Activated naive CD8-positive, alpha-beta T cell (primary cell): ENCODE measurements around the gene SLC66A2.

ENCODE experiments used
- H3K27ac Mint-ChIP-seq: one replicate; pipeline ENCODE4 v1.8.0; 2021; ENCODE audit warnings: mixed read lengths
- H3K27me3 Mint-ChIP-seq: one replicate; pipeline ENCODE4 v1.8.0; 2021; ENCODE audit warnings: mixed read lengths
- H3K36me3 Mint-ChIP-seq: one replicate; pipeline ENCODE4 v1.8.0; 2021; ENCODE audit warnings: mixed read lengths
- H3K4me1 Mint-ChIP-seq: one replicate; pipeline ENCODE4 v1.8.0; 2021; ENCODE audit warnings: low read depth, mixed read lengths
- H3K4me3 Mint-ChIP-seq: one replicate; pipeline ENCODE4 v1.8.0; 2021; ENCODE audit warnings: mild to moderate bottlenecking, mixed read lengths
- H3K9me3 Mint-ChIP-seq: one replicate; pipeline ENCODE4 v1.8.0; 2021; ENCODE audit warnings: low read depth, mixed read lengths

The SLC66A2 gene

DNA sequence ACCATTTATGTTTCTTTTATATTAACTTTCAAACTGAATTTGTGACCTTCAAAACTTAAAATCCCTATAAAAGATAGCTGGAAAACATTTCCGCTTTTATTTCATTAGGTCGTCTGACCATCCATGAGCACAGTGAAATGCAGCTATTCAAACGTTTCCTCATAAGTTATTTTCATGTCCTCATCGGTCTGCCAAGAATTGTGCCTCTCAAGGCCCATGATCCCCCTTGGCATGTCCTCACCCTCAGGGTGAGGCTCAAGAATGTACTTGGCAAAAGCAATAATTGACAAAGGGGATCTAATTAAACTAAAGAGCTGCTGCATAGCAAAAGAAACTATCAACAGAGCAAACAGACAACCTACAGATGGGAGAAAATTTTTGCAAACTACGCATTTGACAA is 12.4 kb downstream of the SLC66A2 start:
- H3K9me3 Mint-ChIP-seq = no peaks in the 10 kb centered on the region
- peaks cover 25% of the 10 kb centered on the region for H3K36me3 Mint-ChIP-seq
- H3K4me1 Mint-ChIP-seq = peaks cover 13% of the 10 kb centered on the region

DNA sequence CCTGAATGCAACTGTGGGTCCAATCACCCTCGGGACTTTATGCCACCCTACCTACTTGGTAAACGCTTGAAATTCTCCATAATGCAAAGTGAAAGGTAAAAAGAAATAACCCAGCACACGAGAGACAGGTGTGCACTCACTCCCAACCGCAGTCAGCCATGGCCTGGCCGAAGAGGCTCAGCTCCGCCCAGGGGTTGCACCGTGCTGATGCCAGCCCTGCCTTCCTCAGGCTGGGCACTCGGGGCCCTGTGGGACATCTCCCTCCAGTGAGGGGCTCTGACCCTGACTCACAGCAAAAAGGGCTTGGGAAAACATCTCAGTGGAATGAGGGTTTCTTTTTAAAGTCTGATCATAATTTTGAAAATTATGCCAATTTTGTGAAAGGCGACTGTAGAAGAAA is 13.3 kb downstream of the SLC66A2 start:
- Mint-ChIP-seq H3K4me1 (peaks cover 11% of the 10 kb centered on the region), H3K27ac (no peak overlapping the region), H3K36me3 (peaks cover 33% of the 10 kb centered on the region), H3K27me3 (no peaks in the 10 kb centered on the region), H3K4me3 (no peak overlapping the region), H3K9me3 (peaks cover 6% of the 10 kb centered on the region)

More for the DNA sequence above, 12.4 kb downstream of the SLC66A2 start:
- Mint-ChIP-seq H3K27me3 (no peaks in the 10 kb centered on the region), H3K4me3 (no peak overlapping the region), H3K27ac (no peak overlapping the region)

DNA sequence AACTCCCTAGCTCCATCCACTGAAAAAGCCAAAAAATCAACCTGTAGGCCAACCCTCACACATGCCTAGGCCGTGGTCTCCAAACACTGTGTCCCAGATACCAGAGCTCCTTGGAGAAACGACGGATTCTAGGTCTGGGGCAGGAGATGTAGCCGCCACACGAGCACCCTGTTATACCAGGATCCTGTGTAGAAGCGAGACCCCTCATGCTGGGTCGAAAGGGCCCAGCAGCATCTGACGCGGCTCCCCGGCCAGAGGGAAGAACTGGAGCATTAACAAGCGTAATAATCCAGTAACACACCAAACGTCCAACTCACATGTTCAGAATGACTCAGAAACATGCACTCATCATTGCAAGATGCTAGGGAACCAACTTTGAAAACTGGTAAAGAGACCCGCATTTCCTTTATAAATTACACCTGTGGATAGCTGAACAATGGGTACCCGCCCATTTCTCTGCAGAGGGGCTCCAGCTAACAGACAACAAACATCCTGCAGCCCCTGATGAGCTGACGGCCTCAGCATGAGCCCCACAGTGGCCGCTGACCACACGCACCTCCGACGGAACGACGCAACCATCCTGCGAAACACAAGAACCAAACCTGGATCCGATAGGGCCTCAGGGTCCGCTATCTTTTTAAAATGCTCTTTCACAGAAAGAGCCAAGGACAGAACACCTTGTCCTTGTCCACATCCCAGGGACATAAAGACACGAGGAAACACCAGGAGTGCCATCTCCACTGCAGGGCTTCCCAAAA is 14.2 kb downstream of the SLC66A2 start:
- Mint-ChIP-seq H3K36me3 (peaks cover 42% of the 10 kb centered on the region), H3K27me3 (no peaks in the 10 kb centered on the region), H3K9me3 (peaks cover 15% of the 10 kb centered on the region), H3K27ac (no peak overlapping the region), H3K4me3 (no peak overlapping the region), H3K4me1 (peaks cover 9% of the 10 kb centered on the region)

DNA sequence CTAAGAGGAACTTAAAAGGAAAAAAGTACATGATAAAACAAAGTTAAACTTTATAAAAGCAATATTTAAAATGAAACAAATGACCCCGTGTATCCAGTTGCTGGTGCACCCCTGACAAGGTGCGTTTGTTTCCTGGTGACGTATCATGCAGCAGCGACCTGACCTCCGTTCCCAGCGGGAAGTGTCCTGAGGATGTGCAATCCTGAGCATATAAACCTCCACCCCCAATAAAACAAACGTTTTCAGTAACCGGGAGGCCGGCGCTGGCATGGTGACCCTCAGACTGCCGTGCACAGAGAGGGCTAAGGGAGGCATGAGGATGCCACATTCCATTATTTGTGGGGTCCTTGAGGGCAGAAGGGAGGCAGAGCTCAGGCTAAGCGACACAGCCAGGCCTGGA is 14.8 kb downstream of the SLC66A2 start:
- no peaks in the 10 kb centered on the region for H3K27me3 Mint-ChIP-seq
- peaks cover 18% of the 10 kb centered on the region for H3K9me3 Mint-ChIP-seq
- H3K27ac Mint-ChIP-seq = no peak overlapping the region
- no peak overlapping the region for H3K4me3 Mint-ChIP-seq
- H3K4me1 Mint-ChIP-seq = peaks cover 9% of the 10 kb centered on the region
- peaks cover 46% of the 10 kb centered on the region for H3K36me3 Mint-ChIP-seq

DNA sequence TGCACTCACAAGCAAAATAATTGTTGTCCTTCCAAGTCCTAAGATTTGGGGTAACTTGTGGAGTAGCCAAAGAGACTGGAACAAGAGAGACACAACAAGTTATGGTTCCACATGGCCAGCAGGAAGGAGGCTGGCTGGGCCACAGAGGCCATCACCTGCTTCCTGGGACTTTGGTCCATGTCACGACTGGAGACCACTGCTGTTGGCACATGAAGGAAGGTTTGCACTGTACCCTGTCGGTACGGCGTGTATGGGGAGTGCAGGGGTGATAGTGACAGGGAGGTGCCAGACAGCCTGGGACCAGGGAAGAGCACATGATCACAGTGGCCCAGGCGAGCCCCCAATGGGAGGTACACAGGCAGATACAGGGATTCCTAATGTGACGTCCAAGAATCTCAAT is 15.5 kb downstream of the SLC66A2 start:
- peaks cover 22% of the 10 kb centered on the region for H3K9me3 Mint-ChIP-seq
- H3K27me3 Mint-ChIP-seq = no peaks in the 10 kb centered on the region
- no peak overlapping the region for H3K4me3 Mint-ChIP-seq
- H3K27ac Mint-ChIP-seq = no peak overlapping the region
- peaks cover 12% of the 10 kb centered on the region for H3K4me1 Mint-ChIP-seq
- H3K36me3 Mint-ChIP-seq = peaks cover 51% of the 10 kb centered on the region

DNA sequence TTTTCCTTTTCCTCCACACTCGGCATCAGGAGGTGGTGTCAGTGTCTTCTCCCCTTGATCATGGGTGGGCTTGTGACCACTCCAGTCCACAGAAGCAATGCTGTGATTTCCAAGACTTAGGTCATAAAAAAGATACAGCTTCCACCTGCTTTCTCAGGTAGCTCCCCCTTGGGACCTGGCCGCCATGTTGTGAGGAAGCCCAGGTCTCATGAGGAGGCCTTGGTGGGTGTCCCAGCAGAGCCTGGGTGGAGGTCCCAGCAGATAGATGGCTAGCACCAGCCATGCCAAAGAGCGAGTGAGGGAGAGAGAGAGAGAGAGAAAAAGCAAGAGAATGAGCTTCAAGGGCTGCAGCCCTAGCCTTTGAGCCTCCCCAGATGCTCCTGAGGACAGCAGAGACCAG is 16.0 kb downstream of the SLC66A2 start:
- peaks cover 52% of the 10 kb centered on the region for H3K36me3 Mint-ChIP-seq
- no peaks in the 10 kb centered on the region for H3K27me3 Mint-ChIP-seq
- no peak overlapping the region for H3K27ac Mint-ChIP-seq
- peaks cover 22% of the 10 kb centered on the region for H3K9me3 Mint-ChIP-seq
- H3K4me3 Mint-ChIP-seq = no peak overlapping the region
- peaks cover 12% of the 10 kb centered on the region for H3K4me1 Mint-ChIP-seq

DNA sequence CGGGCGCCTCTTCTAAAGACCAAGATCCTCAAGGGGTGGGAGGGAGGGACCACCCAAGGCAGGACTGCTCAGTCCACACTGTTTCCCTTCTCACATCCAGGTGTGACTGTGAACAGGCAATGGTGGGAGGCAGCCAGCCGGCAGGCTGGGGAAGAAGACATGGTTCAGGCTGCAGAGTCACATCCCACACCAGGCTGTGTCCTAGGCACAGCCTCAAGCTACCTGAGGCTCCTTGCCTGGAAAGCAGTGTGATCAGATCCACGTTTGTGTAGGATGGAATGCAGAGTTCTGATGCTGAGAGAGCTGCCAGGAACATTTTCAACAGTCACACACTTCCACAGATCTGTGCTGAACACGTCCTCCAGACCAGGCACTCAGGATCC is 16.4 kb downstream of the SLC66A2 start:
- Mint-ChIP-seq H3K36me3 (peaks cover 56% of the 10 kb centered on the region), H3K27me3 (no peaks in the 10 kb centered on the region), H3K9me3 (peaks cover 23% of the 10 kb centered on the region), H3K4me1 (peaks cover 12% of the 10 kb centered on the region), H3K27ac (no peak overlapping the region), H3K4me3 (no peak overlapping the region)

DNA sequence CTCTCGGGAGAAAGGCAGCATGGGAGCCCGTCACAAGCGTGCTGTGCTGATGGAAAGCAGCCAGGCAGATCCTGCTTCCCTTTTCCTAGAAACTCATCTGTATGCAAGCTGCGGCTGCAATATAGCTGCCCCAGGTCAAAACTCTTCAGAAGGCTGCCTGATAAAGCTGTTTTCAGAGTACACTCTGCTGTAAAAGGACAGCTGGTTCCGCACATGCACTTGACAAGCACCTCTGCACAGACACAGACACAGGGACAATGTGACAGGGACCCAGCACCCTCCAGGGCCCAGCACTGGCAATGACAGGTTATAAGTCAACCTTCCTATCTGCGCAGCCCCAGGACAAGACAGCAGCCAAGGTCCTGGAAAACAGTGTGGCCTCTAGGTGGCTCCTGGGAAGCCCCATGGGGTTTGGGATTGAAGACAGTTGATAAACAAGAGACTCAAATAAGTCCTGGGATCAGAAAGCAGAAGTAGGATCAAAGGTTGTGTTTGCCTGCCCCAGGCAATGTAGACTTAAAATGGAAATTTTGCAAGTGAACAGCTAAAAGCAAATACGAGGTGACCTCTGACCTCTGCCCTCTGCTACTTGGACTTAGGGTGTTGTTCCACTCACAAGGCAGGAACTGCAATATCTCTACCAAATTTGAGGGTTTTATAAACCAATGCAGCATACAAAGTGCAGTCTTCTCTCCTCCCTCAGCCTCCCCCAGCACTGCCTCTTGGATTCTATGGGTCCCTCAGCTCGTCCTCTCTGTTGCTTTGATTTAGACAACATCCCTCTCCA is 16.9 kb downstream of the SLC66A2 start:
- Mint-ChIP-seq H3K36me3 (peaks cover 57% of the 10 kb centered on the region), H3K4me1 (peaks cover 10% of the 10 kb centered on the region), H3K4me3 (no peak overlapping the region), H3K9me3 (peaks cover 29% of the 10 kb centered on the region), H3K27ac (no peak overlapping the region), H3K27me3 (no peaks in the 10 kb centered on the region)

DNA sequence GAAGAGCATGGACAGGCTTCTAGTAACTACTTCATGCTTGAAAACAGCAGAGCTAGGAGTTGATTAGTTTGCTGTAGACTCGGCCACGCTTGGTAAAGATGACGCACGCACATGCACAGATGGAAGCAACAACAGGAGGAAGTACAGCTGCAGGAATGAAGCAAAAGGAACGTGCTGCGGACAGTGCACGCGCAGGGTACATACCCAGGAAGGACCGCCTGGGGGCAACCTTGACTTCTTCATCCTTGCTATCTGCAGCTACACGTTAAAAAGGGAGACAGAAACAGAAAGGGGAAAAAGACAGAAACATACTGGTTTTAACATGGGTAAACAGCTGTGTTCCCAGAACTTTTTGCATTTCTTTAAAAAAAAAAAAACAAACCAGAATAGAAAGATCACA is 17.7 kb downstream of the SLC66A2 start:
- peaks cover 7% of the 10 kb centered on the region for H3K4me1 Mint-ChIP-seq
- peaks cover 33% of the 10 kb centered on the region for H3K9me3 Mint-ChIP-seq
- H3K27ac Mint-ChIP-seq = no peak overlapping the region
- no peaks in the 10 kb centered on the region for H3K27me3 Mint-ChIP-seq
- no peak overlapping the region for H3K4me3 Mint-ChIP-seq
- H3K36me3 Mint-ChIP-seq = peaks cover 58% of the 10 kb centered on the region

DNA sequence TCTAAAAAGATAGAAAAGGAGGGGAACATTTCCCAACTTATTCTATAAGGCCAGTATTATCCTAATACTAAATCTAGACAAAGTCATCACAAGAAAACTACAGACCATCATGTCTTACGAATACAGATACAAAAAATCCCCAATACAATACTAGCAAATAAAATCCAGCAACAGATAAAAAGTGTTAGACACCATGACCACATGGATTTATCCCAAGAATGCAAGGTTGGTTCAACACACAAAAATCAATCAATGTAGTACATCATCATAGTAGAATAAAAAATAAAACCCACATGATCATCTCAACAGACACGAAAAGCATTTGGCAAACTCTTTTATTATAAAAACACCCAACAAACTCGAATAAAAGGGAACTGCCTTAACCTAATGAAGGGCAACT is 18.5 kb downstream of the SLC66A2 start:
- Mint-ChIP-seq H3K4me3 (no peak overlapping the region), H3K27ac (no peak overlapping the region), H3K36me3 (peaks cover 60% of the 10 kb centered on the region), H3K27me3 (no peaks in the 10 kb centered on the region), H3K4me1 (peaks cover 7% of the 10 kb centered on the region), H3K9me3 (peaks cover 33% of the 10 kb centered on the region)

DNA sequence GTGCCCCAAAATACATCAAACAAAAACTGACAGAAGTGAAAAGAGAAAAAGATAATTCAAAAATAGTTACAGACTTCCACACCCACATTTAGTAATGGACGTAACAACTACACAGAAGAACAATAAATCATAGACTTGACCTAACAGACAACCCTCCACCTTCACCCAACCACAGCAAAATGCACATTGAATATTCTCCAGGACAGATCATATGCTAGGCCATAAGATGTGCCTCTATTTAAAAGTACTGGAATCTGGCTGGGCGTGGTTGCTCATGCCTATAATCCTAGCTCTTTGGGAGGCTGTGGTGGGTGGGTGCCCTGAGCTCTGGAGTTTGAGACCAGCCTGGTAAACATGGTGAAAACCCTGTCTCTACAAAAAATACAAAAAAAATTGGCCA is 20.0 kb downstream of the SLC66A2 start:
- Mint-ChIP-seq H3K4me1 (peaks cover 4% of the 10 kb centered on the region), H3K36me3 (peaks cover 56% of the 10 kb centered on the region), H3K4me3 (no peak overlapping the region), H3K27me3 (no peaks in the 10 kb centered on the region), H3K27ac (no peak overlapping the region), H3K9me3 (peaks cover 33% of the 10 kb centered on the region)

DNA sequence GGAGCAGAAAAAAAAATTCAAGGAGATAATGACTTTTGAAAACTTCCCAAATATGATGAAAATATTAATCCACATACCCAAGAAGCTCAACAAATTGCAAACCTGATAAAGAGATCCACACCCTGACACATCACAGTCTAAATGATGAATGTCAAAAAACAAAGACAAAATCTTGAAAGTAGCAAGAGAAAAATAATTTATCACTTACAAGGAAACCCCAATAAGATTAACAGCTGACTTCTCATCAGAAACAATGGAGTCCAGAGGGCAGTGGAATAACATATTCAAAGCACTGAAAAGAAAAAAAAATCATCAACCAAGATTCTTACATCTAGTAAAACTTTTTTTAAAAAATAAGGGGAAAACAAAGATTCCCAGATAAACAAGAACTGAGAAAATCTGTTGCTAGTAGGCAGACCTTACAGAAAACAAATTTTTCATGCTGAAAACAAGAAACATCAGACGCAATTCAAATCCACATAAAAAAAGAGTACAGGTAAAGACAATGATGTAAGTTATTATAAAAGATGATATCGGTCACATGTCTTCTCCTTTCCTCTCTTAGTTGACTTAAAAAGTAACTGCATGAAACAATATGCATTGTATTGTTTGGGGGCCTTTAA is 21.3 kb downstream of the SLC66A2 start:
- Mint-ChIP-seq H3K4me3 (no peak overlapping the region), H3K36me3 (peaks cover 46% of the 10 kb centered on the region), H3K27me3 (no peaks in the 10 kb centered on the region), H3K27ac (no peak overlapping the region), H3K9me3 (peaks cover 33% of the 10 kb centered on the region), H3K4me1 (peaks cover 4% of the 10 kb centered on the region)

DNA sequence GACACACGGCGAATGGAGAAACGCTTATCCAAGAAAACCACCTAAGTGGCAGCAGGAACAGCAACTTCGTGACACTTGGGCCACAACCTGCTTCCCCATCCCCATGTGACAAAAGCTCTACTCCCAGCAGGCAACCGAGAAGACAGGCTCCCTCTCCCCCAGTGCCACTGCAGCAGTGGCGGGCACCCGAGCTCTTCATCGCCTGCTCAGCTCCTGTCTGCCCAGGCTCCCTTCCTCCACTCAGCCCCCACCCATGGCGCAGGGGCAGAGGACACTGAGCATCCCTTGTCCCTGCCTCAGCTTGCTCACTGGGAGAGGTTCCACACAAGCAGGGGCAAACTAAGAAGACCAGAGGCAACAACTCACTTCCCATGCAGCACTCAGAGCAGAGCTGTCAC is 22.9 kb downstream of the SLC66A2 start:
- peaks cover 30% of the 10 kb centered on the region for H3K9me3 Mint-ChIP-seq
- H3K36me3 Mint-ChIP-seq = peaks cover 39% of the 10 kb centered on the region
- no peak overlapping the region for H3K4me3 Mint-ChIP-seq
- H3K27ac Mint-ChIP-seq = no peak overlapping the region
- H3K27me3 Mint-ChIP-seq = no peaks in the 10 kb centered on the region
- peaks cover 4% of the 10 kb centered on the region for H3K4me1 Mint-ChIP-seq

DNA sequence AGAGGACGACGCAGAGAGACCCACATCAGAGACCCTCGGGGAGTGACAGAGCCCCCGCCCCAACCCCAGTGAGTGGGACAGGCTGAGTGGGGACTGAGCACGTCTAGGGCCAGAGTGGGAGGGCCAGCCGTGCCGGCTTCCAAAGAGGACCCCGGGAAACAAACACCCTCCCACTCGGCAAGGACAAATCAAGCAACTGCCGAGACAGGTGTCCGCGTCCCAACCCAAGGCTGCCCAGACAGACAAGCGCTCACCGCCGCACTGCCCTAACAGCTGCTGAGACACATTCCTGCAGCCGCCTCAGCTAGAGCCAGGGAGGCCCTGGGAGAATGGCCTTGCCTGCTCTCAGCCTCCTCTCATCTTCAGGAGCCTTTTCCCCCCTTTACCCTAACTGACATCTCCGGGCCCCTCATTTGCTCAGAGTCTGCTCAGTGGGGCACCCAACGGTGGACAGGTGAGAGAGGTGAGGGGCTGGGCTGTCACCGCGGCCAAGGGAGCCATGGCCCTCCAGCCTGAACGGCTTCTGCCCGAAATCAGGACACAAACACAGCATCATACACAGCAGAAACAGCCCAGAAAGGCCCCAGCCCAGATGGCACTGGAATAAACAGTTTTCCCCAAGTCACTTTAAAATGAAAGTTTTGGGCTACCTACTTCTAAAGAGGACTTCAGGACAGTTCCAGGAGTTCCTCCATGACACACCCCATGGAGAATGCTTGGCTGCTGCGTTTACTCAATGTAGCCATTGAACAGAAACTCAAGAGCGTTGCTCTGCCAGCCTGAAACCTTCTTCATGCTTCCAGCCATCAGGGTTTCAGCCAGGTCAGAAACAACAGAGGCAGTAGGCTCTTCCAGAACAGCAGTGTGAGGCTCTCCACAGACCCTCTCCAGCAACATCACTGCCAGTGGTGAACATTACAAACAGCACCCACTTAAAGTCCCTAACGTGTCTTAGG is 23.6 kb downstream of the SLC66A2 start:
- H3K4me1 Mint-ChIP-seq = peaks cover 4% of the 10 kb centered on the region
- H3K27me3 Mint-ChIP-seq = no peaks in the 10 kb centered on the region
- peaks cover 35% of the 10 kb centered on the region for H3K36me3 Mint-ChIP-seq
- no peak overlapping the region for H3K27ac Mint-ChIP-seq
- H3K4me3 Mint-ChIP-seq = no peak overlapping the region
- peaks cover 24% of the 10 kb centered on the region for H3K9me3 Mint-ChIP-seq
